Hepatocyte (in vitro differentiated cells): ENCODE results near the gene CAMKMT. TPM values are rescaled to one million over a fixed set of nuclear protein-coding genes. Genes with fewer than 3 reads are reported as not detected.

Source experiments
- DNase-seq: peaks from one replicate; pipeline ENCODE4 v3.0.0-alpha.2; 2016; ENCODE audit warnings: low spot score
- H2AFZ ChIP-seq: fragments of 200-600 bp; sonication (generic); 2 replicates; pipeline ENCODE4 v1.6.0; 2016; ENCODE audit warnings: antibody characterized with exemption, mild to moderate bottlenecking
- H3K27ac ChIP-seq: fragments of 200-600 bp; sonication (generic); 2 replicates; pipeline ENCODE4 v1.5.1; 2016; ENCODE audit warnings: mild to moderate bottlenecking
- H3K27me3 ChIP-seq: fragments of 200-600 bp; sonication (generic); 2 replicates; pipeline ENCODE4 v1.6.1; 2016
- H3K36me3 ChIP-seq: fragments of 200-600 bp; sonication (generic); replicated peaks from 2 replicates; pipeline ENCODE4 v1.5.1; 2016; ENCODE audit warnings: low read depth; ENCODE audit not compliant: insufficient read depth
- H3K4me1 ChIP-seq: fragments of 200-600 bp; sonication (generic); 2 replicates; pipeline ENCODE4 v1.5.1; 2016; ENCODE audit warnings: mild to moderate bottlenecking, moderate library complexity; ENCODE audit not compliant: insufficient read depth
- H3K4me2 ChIP-seq: fragments of 200-600 bp; sonication (generic); 2 replicates; pipeline ENCODE4 v1.6.0; 2016
- H3K4me3 ChIP-seq: fragments of 200-600 bp; sonication (generic); 2 replicates; pipeline ENCODE4 v1.5.1; 2016; ENCODE audit warnings: mild to moderate bottlenecking
- H3K79me2 ChIP-seq: fragments of 200-600 bp; sonication (generic); 2 replicates; pipeline ENCODE4 v1.6.0; 2017; ENCODE audit warnings: mild to moderate bottlenecking
- H3K9me2 ChIP-seq: fragments of 200-600 bp; sonication (generic); replicated peaks from 2 replicates; pipeline ENCODE4 v1.6.0; 2017; ENCODE audit warnings: mild to moderate bottlenecking; ENCODE audit not compliant: insufficient read depth
- H3K9me3 ChIP-seq: fragments of 200-600 bp; sonication (generic); 2 replicates; pipeline ENCODE4 v1.5.1; 2016; ENCODE audit warnings: low read depth, mild to moderate bottlenecking
- H4K20me1 ChIP-seq: fragments of 200-600 bp; sonication (generic); 2 replicates; pipeline ENCODE4 v1.6.0; 2016; ENCODE audit warnings: mild to moderate bottlenecking; ENCODE audit not compliant: insufficient read depth, poor library complexity, severe bottlenecking
- CTCF ChIP-seq: fragments of 200-600 bp; sonication (generic); IDR thresholded peaks from 2 replicates; pipeline ENCODE4 v1.5.1; 2016; ENCODE audit warnings: antibody characterized with exemption, mild to moderate bottlenecking; ENCODE audit not compliant: poor library complexity
- EZH2 ChIP-seq: fragments of 200-600 bp; sonication (generic); IDR thresholded peaks from 2 replicates; pipeline ENCODE4 v1.6.1; 2016; ENCODE audit warnings: antibody characterized with exemption, mild to moderate bottlenecking, borderline replicate concordance
- EZH2phosphoT487 ChIP-seq: fragments of 200-600 bp; sonication (generic); IDR thresholded peaks from one replicate; pipeline ENCODE4 v1.6.1; 2018; ENCODE audit warnings: antibody characterized with exemption, mild to moderate bottlenecking, low read depth, moderate library complexity; ENCODE audit not compliant: unreplicated experiment, severe bottlenecking
- WGBS: methylation state at CpG from one replicate; pipeline ENCODE4 v1.1.6; 2016; ENCODE audit warnings: low lambda C conversion rate; ENCODE audit errors: missing lambda C conversion rate; 5-methylcytosine and 5-hydroxymethylcytosine counted together
- polyA plus RNA-seq: library from polyadenylated mRNA; unstranded; fragments of >200 nt; fragmentation: Nextera tagmentation; extraction: Ambion mirVana; gene quantifications from 2 replicates; pipeline ENCODE4 v1.2.1, GENCODE V29; 2016
- total RNA-seq: library from RNA; depleted of rRNA; stranded (reverse); fragments of >200 nt; gene quantifications from 2 replicates; pipeline ENCODE4 v1.2.3, GENCODE V29; 2014

The CAMKMT gene
- total and polyA plus RNA-seq, 2 experiments from 2014 or later: 10.3 to 12.7 TPM

DNA sequence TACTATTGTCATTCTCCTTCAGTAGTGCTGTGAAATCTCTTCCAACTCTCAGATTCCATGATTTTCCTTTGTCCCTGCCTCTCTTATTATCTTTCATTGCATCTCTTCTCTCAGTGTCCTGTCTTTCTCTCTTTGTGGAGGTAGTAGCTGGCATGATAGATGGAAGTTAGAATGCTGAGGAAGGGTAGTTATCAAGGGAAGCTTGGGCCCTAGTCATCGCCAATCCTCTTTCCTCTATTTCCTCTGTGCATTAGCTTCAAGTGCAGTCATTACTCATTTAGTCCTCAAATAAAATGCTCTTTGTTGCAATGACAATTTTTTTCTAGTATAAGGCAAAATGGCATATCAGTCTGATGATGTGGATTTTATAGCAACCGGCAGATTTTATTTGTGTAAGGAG, 207.7 kb downstream of the CAMKMT start:
- TF ChIP-seq EZH2 (no peak), CTCF (no peak), EZH2phosphoT487 (no peak)
- Histone ChIP-seq H3K27me3 (no peaks in the 10 kb centered on the region), H3K36me3 (no peaks in the 10 kb centered on the region), H3K4me2 (no peak overlapping the region), H3K79me2 (no peaks in the 10 kb centered on the region), H3K4me3 (no peak overlapping the region), H2AFZ (no peak overlapping the region), H4K20me1 (no peaks in the 10 kb centered on the region), H3K27ac (no peak overlapping the region), H3K9me3 (no peaks in the 10 kb centered on the region), H3K9me2 (no peaks in the 10 kb centered on the region), H3K4me1 (no peaks in the 10 kb centered on the region)
- WGBS: 94% methylated on average over 2 of the region's 2 CpGs
- no peak for DNase-seq

DNA sequence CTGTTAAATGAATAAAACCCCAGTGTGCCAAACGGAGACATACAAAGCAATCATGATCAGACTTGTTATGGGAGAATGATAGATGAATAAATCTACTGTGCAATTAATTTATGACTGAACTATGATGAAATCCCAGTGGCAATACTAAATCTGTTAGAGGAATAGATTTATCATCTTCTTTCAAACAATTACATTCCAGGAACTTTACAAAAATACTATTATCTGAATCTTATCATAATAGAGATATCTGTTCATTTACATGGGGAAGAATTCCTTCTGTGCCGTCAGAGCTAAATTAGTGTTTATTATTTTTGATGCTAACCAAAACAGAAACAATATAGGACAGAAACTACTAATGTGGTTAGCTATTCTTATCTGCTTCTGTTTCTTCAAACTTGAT, 208.5 kb downstream of the CAMKMT start:
- H3K9me3 ChIP-seq: no peaks in the 10 kb centered on the region
- no peaks in the 10 kb centered on the region for H3K4me1 ChIP-seq
- H3K27ac ChIP-seq: no peak overlapping the region
- no peak overlapping the region for H3K4me2 ChIP-seq
- no peak overlapping the region for H2AFZ ChIP-seq
- WGBS: 82% methylated on average over 2 of the region's 2 CpGs
- no peak for TF ChIP-seq EZH2
- no peak for TF ChIP-seq EZH2phosphoT487
- TF ChIP-seq CTCF: no peak
- no peak overlapping the region for H3K4me3 ChIP-seq
- no peak for DNase-seq
- H3K36me3 ChIP-seq: no peaks in the 10 kb centered on the region
- no peaks in the 10 kb centered on the region for H3K9me2 ChIP-seq
- H4K20me1 ChIP-seq: no peaks in the 10 kb centered on the region
- no peaks in the 10 kb centered on the region for H3K79me2 ChIP-seq
- H3K27me3 ChIP-seq: no peaks in the 10 kb centered on the region

DNA sequence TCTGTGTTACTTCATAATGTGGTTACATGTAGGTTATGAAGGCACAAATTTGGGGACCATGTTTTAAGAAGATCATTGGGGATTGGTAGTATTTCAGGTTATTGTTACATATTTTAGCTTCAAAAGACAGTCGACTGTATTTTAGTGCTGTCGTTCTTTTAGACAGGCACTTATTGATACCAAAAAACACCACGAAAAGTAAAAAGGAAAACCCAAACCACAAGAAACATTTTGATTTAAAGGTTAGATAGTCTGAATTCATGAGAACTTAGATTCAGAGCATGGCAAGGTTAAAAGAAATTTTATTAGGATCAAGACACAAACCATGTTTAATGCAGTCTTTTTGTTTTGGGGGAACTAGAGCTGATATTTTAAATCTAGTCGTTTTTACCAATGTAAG, 209.0 kb downstream of the CAMKMT start:
- 74% methylated on average over 4 of the region's 4 CpGs for WGBS
- H3K9me2 ChIP-seq: no peaks in the 10 kb centered on the region

DNA sequence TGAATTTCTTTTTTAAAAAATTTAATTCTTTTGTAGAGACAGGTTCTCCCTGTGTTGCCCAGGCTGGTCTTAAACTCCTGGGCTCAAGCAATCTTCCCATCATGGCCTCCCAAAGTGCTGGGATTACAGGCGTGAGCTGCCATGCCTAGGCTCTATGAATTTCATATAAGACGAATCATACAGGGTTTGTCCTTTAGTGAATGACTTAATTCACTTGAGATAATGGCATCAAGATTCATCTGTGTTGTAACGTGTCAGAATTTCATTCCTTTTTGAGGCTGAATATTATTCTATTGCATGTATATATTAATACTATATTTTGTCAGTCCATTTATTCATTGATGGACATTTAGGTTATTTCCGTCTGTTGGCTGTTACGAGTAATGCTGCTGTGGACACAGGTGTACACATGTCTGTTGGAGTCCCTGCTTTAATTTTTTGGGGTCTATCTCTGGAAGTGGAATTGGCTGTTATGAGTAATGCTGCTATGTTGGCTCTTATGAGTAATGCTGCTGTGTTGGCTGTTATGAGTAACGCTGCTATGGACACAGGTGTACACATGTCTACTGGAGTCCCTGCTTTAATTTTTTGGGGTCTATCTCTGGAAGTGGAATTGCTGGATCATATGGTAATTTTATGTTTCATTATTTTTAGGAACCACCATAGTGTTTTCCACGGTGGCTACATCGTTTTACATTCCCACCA, 210.6 kb downstream of the CAMKMT start:
- no peak for TF ChIP-seq CTCF
- TF ChIP-seq EZH2: no peak
- no peak for TF ChIP-seq EZH2phosphoT487
- H4K20me1 ChIP-seq: no peaks in the 10 kb centered on the region
- DNase-seq: no peak

More for the DNA sequence above, 209.0 kb downstream of the CAMKMT start:
- no peaks in the 10 kb centered on the region for H3K36me3 ChIP-seq
- H3K27me3 ChIP-seq: no peaks in the 10 kb centered on the region
- no peak overlapping the region for H2AFZ ChIP-seq
- no peaks in the 10 kb centered on the region for H4K20me1 ChIP-seq
- no peak for DNase-seq
- no peak overlapping the region for H3K4me2 ChIP-seq
- H3K27ac ChIP-seq: no peak overlapping the region
- H3K79me2 ChIP-seq: no peaks in the 10 kb centered on the region
- no peak for TF ChIP-seq EZH2phosphoT487
- H3K4me3 ChIP-seq: no peak overlapping the region
- H3K9me3 ChIP-seq: no peaks in the 10 kb centered on the region
- no peaks in the 10 kb centered on the region for H3K4me1 ChIP-seq

More for the DNA sequence above, 210.6 kb downstream of the CAMKMT start:
- Histone ChIP-seq H3K9me2 (no peaks in the 10 kb centered on the region), H3K27ac (no peak overlapping the region), H3K4me1 (no peaks in the 10 kb centered on the region), H3K36me3 (no peaks in the 10 kb centered on the region), H3K79me2 (no peaks in the 10 kb centered on the region), H3K27me3 (no peaks in the 10 kb centered on the region), H3K4me3 (no peak overlapping the region), H2AFZ (no peak overlapping the region), H3K9me3 (no peaks in the 10 kb centered on the region), H3K4me2 (no peak overlapping the region)
- 93% methylated on average over 8 of the region's 8 CpGs for WGBS
